Bronchial epithelial cell (primary cell): ENCODE measurements around the gene KDM2B. TPM values are rescaled to one million over a fixed set of nuclear protein-coding genes. Genes with fewer than 3 reads are reported as not detected.

Experiments
- DNase-seq: peaks from one replicate; pipeline ENCODE4 v3.0.0-alpha.2; 2010; ENCODE audit warnings: low read depth
- FAIRE-seq: peaks from 2 replicates; lab custom pipeline; 2011; peaks lifted over from hg19 to GRCh38; lab: Jason Lieb, UNC
- H3K27me3 ChIP-seq: 2 replicates; pipeline ENCODE4 v1.5.1; 2011; ENCODE audit warnings: low read length; ENCODE audit not compliant: control insufficient read depth, insufficient read depth
- H3K36me3 ChIP-seq: 2 replicates; pipeline ENCODE4 v1.5.1; 2011; ENCODE audit warnings: low read length; ENCODE audit not compliant: control insufficient read depth, insufficient read depth
- H3K4me3 ChIP-seq: 2 replicates; pipeline ENCODE4 v1.5.1; 2011; ENCODE audit warnings: mild to moderate bottlenecking, low read depth, low read length, control low read depth
- total RNA-seq: library from RNA; depleted of rRNA; stranded (reverse); fragments of >200 nt; gene quantifications from 2 replicates; pipeline ENCODE4 v1.2.1, GENCODE V29; 2014
- TF ChIP-seq, protein P1 (sequence below): IDR thresholded peaks from 2 replicates; pipeline ENCODE4 v1.5.1; 2011; ENCODE audit warnings: mild to moderate bottlenecking, moderate library complexity, low read length, control low read depth, inconsistent platforms; ENCODE audit not compliant: insufficient read depth, severe bottlenecking

The KDM2B gene
- total RNA-seq, 1 donor from 2014 or later = 14.2 TPM

DNA sequence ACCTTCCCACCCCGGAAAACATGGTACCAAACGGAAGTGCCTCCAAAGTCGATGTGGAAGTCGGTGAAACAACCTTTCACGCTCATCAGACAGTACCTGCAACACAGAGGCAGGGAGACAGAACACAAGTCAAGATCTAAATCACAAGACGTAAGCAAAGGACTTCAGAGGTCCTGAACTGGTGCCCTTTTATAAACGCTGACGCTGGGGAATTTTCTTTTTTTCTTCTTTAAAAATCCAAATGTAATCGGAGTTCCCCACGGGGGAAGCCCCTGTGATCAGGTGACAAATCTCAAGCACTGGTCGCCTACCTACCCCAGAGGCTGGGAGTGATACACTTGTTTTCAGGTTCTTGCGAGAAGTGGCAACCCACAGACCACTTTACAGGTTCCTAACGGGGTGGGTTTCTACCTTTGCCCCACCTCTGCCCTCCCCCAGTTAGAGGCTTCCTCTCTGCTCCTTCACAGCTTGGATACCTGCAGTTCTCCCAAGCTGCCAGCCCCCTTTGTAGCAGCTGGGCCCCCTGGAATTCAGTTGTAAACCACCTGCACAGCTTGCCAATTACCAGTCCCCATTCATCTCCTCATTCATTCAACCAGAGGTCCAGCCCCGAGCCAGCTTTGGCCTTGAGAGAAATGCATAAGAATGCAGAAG lies 46.2 kb downstream of the KDM2B start:
- H3K36me3 ChIP-seq = no peaks in the 10 kb centered on the region
- H3K27me3 ChIP-seq = peaks cover 6% of the 10 kb centered on the region
- no peak overlapping the region for H3K4me3 ChIP-seq
- DNase-seq (no peak), FAIRE-seq (no peak)
- TF ChIP-seq, protein P1, sequence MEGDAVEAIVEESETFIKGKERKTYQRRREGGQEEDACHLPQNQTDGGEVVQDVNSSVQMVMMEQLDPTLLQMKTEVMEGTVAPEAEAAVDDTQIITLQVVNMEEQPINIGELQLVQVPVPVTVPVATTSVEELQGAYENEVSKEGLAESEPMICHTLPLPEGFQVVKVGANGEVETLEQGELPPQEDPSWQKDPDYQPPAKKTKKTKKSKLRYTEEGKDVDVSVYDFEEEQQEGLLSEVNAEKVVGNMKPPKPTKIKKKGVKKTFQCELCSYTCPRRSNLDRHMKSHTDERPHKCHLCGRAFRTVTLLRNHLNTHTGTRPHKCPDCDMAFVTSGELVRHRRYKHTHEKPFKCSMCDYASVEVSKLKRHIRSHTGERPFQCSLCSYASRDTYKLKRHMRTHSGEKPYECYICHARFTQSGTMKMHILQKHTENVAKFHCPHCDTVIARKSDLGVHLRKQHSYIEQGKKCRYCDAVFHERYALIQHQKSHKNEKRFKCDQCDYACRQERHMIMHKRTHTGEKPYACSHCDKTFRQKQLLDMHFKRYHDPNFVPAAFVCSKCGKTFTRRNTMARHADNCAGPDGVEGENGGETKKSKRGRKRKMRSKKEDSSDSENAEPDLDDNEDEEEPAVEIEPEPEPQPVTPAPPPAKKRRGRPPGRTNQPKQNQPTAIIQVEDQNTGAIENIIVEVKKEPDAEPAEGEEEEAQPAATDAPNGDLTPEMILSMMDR = no peak

DNA sequence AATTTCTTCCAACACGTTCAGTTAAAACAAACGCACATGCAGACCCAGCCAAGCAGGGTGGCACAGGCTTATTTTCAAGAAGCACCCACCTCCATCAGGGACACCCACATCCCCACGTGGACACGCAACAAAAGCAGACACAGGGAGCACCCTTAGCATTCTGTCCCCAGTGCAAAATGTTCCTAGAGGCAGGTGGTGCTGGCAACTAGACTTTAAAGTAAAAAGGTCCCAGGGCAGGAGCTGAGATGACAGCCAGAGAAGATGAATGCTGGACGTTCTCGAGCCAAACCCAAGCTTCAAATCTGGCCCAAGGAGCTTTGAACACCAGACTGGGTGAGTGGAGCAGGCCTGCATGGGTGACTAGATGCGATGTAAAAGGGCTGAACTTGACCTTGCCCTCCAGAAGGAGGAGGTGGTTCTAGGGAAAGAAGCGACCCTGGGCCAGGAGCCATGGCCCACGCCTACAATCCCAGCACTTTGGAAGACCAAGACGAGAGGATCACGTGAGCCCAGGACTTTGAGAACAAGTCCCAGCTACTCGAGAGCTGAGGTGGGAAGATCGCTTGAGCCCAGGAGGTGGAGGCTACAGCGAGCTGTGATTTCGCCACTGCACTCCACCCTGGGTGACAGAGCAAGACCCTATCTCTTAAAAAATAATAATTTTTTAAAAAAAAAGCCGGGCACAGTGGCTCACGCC lies 47.3 kb downstream of the KDM2B start:
- Histone ChIP-seq H3K36me3 (no peaks in the 10 kb centered on the region), H3K27me3 (peaks cover 6% of the 10 kb centered on the region), H3K4me3 (no peak overlapping the region)
- DNase-seq (no peak), FAIRE-seq (no peak)
- TF ChIP-seq, protein P1 = no peak

DNA sequence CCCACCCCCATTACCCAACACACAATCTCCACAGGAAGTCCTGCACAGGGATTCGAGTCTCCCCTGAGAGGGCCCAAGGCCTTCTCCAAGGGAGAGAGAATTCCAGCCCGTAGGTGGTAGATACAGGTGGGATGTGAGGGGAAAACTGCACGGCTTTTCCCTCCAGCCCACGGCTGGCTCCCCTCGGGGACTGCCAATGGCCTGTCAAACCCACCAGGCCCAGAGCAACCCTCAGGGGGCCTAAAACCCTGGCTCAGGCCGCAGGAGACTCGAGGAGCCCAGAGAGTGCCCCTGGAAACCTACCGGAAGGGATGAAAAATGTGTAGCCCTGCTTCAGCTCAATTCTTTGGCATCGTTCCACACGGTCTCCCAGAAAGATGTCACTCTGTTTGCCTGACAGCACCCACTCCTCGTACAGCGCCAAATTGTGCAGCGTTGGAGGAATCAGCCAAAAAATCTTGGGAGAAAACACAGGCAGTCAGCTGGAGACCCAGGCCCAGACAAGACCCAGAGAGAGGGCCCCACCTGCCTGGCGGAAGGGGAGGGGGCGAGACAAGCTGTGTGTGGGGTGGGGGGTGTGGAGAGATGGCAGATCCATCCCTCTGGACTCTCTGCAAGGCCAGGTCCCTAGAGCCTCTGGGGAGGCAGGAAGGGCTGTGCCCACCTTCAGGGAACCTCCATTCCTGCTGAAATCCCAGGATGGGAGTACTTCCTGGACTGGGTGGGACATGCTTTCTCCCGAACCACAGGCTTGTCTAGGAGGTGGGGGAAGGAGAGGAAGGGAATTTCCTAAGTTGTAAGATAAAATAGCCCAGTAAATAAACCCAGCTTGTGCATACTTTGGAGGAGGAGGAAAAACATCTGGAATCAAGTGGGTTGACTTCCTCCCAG lies 48.1 kb downstream of the KDM2B start:
- Histone ChIP-seq H3K27me3 (peaks cover 1% of the 10 kb centered on the region), H3K4me3 (no peak overlapping the region), H3K36me3 (no peaks in the 10 kb centered on the region)
- DNase-seq (no peak), FAIRE-seq (no peak)
- TF ChIP-seq, protein P1 = no peak

DNA sequence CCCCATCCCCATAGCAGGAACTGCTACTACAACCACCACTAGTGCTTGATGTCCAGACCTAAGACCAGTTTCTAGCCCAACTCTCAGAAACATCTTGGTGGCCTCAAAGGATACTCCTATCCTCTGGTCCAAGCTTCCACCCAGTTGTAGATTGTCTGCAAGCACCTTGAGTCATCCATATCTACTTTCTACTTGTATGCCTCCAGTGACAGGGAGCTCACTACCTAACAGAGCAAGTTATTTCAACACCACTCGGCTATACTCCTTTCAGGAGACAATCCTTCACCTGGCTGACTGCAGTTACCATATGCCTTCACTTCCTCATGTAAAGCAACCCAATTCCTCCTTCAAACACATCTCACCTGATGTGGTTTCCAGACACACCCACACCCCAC lies 49.5 kb downstream of the KDM2B start:
- peaks cover 1% of the 10 kb centered on the region for H3K27me3 ChIP-seq
- no peak overlapping the region for H3K4me3 ChIP-seq
- DNase-seq (no peak), FAIRE-seq (no peak)
- no peaks in the 10 kb centered on the region for H3K36me3 ChIP-seq
- TF ChIP-seq, protein P1 = no peak

DNA sequence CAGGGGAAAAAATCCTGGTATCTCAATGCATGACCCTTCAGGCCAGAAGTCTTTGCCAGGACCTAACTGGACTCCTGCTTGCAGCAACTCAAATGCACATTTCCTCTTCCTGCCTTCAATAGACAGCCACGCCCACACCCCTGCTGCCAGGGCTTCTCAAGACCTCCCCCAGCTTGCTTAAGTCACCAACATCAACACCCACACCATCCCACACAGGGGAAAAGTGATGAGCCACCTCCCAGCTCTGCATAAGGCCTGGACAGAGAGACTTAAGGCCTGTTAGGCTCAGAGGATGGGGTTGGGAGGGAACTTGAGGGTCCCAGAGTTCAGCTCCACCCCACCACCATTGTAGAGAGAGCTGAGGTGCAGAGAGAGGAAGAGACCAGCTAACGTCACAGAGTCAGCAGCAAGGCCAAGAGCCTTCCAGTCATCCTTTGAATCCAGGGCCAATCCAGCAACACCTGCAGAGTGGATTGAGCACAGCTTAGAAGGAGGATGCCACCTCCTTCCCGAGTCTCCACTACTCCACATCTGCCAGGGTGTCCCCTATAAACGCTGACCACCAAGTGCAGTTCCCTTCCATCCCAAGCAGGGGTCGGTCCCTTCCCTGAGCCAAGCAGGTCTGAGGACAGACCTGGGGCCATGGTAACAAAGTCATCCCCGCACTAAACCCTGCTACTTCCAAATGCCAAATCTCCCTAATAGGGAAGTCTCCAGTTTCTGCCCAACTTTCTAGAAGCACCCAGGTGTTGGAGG lies 50.0 kb downstream of the KDM2B start:
- no peak overlapping the region for H3K4me3 ChIP-seq
- FAIRE-seq = peak; percentile 18
- H3K27me3 ChIP-seq = no peaks in the 10 kb centered on the region
- TF ChIP-seq, protein P1 = no peak
- DNase-seq = peak; percentile 52
- H3K36me3 ChIP-seq = no peaks in the 10 kb centered on the region
